H7 (cell line): ENCODE measurements around the gene PROC. TPM values are rescaled to one million over a fixed set of nuclear protein-coding genes. Genes with fewer than 3 reads are reported as not detected.

Experiments used
- DNase-seq: peaks from one replicate; pipeline ENCODE4 v3.0.0; 2012
- H3K27me3 ChIP-seq: 2 replicates; pipeline ENCODE4 v1.6.0; 2011; ENCODE audit warnings: mild to moderate bottlenecking, low read length; ENCODE audit not compliant: control insufficient read depth, insufficient read depth
- H3K36me3 ChIP-seq: replicated peaks from 2 replicates; pipeline ENCODE4 v1.5.1; 2011; ENCODE audit warnings: low read length; ENCODE audit not compliant: control insufficient read depth, insufficient read depth
- H3K4me3 ChIP-seq: 2 replicates; pipeline ENCODE4 v1.5.1; 2011; ENCODE audit warnings: low read depth, mild to moderate bottlenecking, control low read depth, low read length, moderate library complexity; ENCODE audit not compliant: insufficient read depth
- total RNA-seq: library from RNA; depleted of rRNA; stranded (reverse); fragments of >200 nt; shearing (Covaris generic); gene quantifications from 2 replicates; pipeline ENCODE4 v1.2.3, GENCODE V29; 2014

PROC gene
- total RNA-seq, 1 experiment from 2014 or later: 0.31 TPM

- H3K36me3 ChIP-seq: no peaks in the 10 kb centered on the region
- H3K27me3 ChIP-seq: no peaks in the 10 kb centered on the region
- H3K4me3 ChIP-seq: peak within 1 kb of the TSS; percentile 86
- peak; percentile 100 for DNase-seq
These were observed 30.4 kb upstream of the PROC start, which contains the start of gene MAP3K2 for GRCh38 chr2:127387655-127388422. Gene MAP3K2, minus strand, starts transcription at chr2:127387975. Its CDS starts 44,846 bp downstream, at chr2:127343129.

GRCh38 chr2:127388423-127389164 is 29.6 kb upstream of the PROC start:
- no peaks in the 10 kb centered on the region for H3K36me3 ChIP-seq
- peak overlapping the region; percentile 44 for H3K4me3 ChIP-seq
- DNase-seq: peak; percentile 21
- H3K27me3 ChIP-seq: no peaks in the 10 kb centered on the region

- Histone ChIP-seq H3K36me3 (no peaks in the 10 kb centered on the region), H3K4me3 (no peak overlapping the region), H3K27me3 (no peaks in the 10 kb centered on the region)
- DNase-seq: no peak
These were observed 28.3 kb upstream of the PROC start for GRCh38 chr2:127389778-127390435.

GRCh38 chr2:127392133-127392827 is 25.9 kb upstream of the PROC start:
- no peak overlapping the region for H3K4me3 ChIP-seq
- no peaks in the 10 kb centered on the region for H3K36me3 ChIP-seq
- no peak for DNase-seq

GRCh38 chr2:127392828-127393578 is 25.2 kb upstream of the PROC start:
- no peak for DNase-seq
- no peaks in the 10 kb centered on the region for H3K27me3 ChIP-seq
- H3K4me3 ChIP-seq: no peak overlapping the region
- no peaks in the 10 kb centered on the region for H3K36me3 ChIP-seq

More at GRCh38 chr2:127392133-127392827, 25.9 kb upstream of the PROC start:
- no peaks in the 10 kb centered on the region for H3K27me3 ChIP-seq

GRCh38 chr2:127394492-127394891 is 23.7 kb upstream of the PROC start:
- no peak for DNase-seq
- Histone ChIP-seq H3K27me3 (no peaks in the 10 kb centered on the region), H3K4me3 (no peak overlapping the region), H3K36me3 (no peaks in the 10 kb centered on the region)

- no peaks in the 10 kb centered on the region for H3K27me3 ChIP-seq
- H3K36me3 ChIP-seq: no peaks in the 10 kb centered on the region
- DNase-seq: peak; percentile 13
- H3K4me3 ChIP-seq: no peak overlapping the region
These were observed 20.5 kb upstream of the PROC start for GRCh38 chr2:127397568-127398238.

- no peak overlapping the region for H3K4me3 ChIP-seq
- no peaks in the 10 kb centered on the region for H3K36me3 ChIP-seq
- peak; percentile 40 for DNase-seq
- H3K27me3 ChIP-seq: no peaks in the 10 kb centered on the region
These were observed 20.0 kb upstream of the PROC start for GRCh38 chr2:127398239-127398590.

- Histone ChIP-seq H3K4me3 (no peak overlapping the region), H3K36me3 (no peaks in the 10 kb centered on the region), H3K27me3 (no peaks in the 10 kb centered on the region)
- DNase-seq: no peak
These were observed 17.7 kb upstream of the PROC start for GRCh38 chr2:127400533-127400896.

GRCh38 chr2:127400897-127401756 is 17.1 kb upstream of the PROC start:
- peak; percentile 60 for DNase-seq
- H3K27me3 ChIP-seq: no peaks in the 10 kb centered on the region
- H3K4me3 ChIP-seq: no peak overlapping the region
- no peaks in the 10 kb centered on the region for H3K36me3 ChIP-seq

- H3K27me3 ChIP-seq: no peaks in the 10 kb centered on the region
- no peaks in the 10 kb centered on the region for H3K36me3 ChIP-seq
- peak; percentile 32 for DNase-seq
- no peak overlapping the region for H3K4me3 ChIP-seq
These were observed 16.2 kb upstream of the PROC start for GRCh38 chr2:127401757-127402695.

- DNase-seq: peak; percentile 33
- Histone ChIP-seq H3K27me3 (no peaks in the 10 kb centered on the region), H3K4me3 (no peak overlapping the region), H3K36me3 (no peaks in the 10 kb centered on the region)
These were observed 14.8 kb upstream of the PROC start for GRCh38 chr2:127403460-127403859.
